CD1c-positive myeloid dendritic cell (primary cell): Measurements from ENCODE around the gene MTIF2.
"Not testable (repeated sequence)": the region's sequence is repeated elsewhere in the genome, so short reads cannot be mapped to it uniquely, and the experiment has no call there.

Experiments used
- DNase-seq: peaks from one replicate; pipeline ENCODE4 v3.0.0-alpha.2; 2016; ENCODE audit errors: extremely low spot score

MTIF2 gene, protein sequence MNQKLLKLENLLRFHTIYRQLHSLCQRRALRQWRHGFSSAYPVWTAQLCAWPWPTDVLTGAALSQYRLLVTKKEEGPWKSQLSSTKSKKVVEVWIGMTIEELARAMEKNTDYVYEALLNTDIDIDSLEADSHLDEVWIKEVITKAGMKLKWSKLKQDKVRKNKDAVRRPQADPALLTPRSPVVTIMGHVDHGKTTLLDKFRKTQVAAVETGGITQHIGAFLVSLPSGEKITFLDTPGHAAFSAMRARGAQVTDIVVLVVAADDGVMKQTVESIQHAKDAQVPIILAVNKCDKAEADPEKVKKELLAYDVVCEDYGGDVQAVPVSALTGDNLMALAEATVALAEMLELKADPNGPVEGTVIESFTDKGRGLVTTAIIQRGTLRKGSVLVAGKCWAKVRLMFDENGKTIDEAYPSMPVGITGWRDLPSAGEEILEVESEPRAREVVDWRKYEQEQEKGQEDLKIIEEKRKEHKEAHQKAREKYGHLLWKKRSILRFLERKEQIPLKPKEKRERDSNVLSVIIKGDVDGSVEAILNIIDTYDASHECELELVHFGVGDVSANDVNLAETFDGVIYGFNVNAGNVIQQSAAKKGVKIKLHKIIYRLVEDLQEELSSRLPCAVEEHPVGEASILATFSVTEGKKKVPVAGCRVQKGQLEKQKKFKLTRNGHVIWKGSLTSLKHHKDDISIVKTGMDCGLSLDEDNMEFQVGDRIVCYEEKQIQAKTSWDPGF

DNA sequence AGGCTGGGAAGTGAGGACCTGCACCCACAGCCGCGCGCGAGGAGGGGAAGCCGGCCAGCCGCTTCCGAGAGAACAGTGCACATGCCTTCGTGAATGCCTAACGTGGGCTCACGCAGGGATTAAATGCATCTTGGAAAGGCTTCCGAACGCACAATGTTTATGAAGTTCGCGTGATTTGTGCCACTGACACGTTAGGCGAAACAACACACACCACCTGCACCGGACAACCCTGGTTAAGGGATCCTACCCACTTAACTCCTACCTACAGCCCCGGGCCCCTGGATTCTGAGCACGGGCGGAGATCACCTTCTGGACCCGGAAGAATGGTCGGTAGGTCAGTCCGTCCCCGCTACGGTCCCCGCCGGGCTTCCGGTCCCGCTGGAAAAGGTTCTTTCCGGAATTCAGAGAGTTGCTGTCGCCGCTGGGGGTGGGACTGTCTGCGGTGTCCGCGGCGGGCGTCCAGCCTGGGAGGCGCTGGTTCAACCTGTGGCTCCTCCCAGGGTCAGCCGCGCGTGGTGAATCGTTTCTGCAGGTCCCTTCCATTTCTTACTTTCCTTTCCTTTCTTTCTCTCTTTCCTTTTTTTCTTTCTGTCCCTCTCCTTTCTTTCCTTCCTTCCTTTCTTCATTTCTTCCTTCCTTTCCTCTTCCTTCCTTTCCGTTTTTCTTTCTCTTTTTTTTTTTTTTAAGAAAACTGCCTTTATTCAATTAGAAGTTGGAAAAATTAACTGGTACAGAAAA lies at the start of gene MTIF2:
MTIF2 (minus strand) TSS at position 325 of the 738 bp plus-strand sequence. CDS start 5,373 bp downstream, outside the sequence.
- DNase-seq = peak; percentile 96

DNA sequence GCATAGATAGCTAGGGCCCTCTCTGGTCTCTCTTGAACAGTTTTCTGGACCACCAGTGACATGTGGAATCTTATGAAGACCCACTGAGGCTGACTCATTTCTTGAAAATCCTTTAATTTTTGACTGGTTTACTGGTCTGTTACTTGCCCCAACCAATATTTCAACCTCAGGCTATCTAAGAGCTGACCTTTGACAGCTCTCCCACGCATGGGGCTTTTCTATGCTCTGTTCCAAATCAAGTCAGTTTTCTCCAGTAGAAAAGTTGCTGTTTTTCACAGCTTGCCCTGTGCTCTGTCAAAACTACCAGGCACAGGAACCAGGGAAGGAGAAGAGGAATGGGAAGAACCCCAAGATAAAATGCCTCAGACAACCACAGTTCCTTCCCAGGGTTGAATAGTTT lies 46.0 kb upstream of the MTIF2 start:
- DNase-seq = no peak

DNA sequence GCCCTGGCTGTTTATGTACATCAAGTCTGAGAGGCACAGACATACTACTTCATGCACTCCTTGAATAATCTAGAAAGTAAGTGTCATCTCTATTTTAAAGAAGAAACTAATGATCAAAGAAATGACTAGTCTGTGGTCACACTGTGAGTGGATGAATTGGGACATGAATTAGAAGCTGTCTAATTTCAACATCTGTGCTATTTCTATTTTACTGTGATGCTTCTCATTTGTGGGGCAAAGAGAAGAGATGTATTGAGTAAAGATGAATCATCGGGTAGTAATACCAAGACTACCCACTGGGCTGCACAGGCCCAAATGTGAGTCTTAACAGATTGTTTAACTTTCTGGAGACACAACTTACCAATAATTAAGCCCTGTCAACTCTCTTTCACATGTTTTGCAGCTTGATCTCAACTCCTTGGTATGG lies 42.4 kb upstream of the MTIF2 start:
- peak; percentile 42 for DNase-seq

DNA sequence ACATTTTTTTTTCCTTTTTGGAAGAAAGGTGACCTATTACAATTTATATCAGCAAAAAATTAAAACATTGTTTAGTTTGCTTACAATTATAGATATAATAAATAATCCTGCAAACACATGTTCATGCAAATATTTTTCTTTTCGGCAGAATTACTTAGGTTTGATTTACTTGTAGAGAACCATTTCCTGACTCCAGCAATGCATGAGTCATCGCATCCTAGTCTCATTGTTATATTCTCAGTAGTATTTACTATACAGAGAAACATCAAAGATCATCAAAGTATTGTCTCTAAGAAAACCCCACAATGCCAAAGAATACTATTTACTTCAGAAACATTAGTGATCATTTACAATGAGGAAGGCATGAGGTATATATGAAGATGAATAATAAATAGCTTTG lies 40.4 kb upstream of the MTIF2 start:
- no peak for DNase-seq

DNA sequence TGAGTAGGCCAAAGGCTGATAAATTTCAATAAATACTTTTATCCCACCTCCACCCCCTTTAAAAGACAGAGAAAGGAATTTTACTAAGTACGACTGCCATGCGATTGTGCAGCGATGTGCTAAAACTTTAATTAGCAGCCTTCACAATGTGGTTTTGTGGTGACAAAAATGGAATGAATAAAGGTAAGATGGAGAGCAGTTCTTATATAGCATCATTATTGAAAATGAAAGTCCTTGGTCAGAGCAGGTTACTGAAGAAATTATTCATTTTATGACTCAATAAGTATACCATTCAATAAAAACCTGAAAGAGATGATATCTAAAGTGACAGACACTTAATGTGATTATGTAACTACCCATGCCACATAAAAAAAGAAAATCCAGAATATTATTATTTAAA lies 33.2 kb upstream of the MTIF2 start:
- DNase-seq = no peak

DNA sequence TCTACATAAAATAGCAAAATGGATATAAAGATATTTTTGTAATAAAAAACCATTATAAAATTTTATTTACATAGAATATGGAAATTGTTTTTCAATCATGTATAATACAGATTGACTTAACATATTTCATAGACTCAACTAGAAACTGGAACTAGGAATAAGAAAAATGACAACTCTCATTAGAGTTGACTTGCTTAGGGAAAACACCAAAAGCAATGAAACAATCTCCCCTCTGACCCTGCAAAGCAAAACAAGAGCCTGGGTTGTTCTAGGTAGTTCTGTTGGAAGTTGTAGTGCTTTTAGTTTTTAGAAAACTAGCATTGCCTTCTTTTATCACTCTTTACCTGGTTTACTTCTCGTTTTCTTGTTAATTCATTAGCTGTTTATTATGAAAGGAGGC lies 32.2 kb upstream of the MTIF2 start:
- no peak for DNase-seq

DNA sequence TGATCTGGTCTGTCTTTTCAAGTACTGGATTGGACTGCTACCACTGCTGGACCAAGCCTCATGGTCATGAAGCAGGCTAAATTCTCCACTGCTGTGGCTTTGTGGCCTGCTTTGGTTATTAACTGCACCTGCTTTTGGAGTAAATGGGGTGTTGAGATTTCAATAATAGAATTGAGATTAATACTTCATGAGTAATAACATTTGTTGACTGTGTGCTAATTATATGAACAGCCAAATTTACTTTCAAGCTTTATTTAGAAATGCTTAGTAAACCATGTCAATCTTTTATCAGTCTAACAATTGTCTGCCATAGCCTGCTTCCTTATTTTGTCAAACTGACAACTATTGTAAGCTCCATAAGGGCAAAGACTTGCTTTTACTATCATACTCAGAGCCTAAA lies 27.4 kb upstream of the MTIF2 start:
- no peak for DNase-seq

DNA sequence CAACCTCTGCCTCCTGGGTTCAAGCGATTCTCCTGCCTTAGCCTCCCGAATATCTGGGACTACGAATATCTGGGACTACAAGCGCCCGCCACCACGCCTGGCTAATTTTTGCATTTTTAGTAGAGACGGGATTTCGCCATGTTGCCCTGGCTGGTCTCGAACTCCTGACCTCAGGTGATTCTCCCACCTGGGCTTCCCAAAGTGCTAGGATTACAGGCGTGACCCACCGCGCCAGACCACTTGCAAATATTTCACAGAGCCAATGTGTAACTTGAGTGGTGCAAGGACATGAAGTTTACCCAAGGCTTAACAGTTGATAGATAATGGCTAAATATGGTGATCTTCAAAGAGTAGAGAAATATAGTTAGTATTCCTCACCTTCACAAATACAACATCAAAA lies 14.1 kb upstream of the MTIF2 start:
- DNase-seq = no peak

DNA sequence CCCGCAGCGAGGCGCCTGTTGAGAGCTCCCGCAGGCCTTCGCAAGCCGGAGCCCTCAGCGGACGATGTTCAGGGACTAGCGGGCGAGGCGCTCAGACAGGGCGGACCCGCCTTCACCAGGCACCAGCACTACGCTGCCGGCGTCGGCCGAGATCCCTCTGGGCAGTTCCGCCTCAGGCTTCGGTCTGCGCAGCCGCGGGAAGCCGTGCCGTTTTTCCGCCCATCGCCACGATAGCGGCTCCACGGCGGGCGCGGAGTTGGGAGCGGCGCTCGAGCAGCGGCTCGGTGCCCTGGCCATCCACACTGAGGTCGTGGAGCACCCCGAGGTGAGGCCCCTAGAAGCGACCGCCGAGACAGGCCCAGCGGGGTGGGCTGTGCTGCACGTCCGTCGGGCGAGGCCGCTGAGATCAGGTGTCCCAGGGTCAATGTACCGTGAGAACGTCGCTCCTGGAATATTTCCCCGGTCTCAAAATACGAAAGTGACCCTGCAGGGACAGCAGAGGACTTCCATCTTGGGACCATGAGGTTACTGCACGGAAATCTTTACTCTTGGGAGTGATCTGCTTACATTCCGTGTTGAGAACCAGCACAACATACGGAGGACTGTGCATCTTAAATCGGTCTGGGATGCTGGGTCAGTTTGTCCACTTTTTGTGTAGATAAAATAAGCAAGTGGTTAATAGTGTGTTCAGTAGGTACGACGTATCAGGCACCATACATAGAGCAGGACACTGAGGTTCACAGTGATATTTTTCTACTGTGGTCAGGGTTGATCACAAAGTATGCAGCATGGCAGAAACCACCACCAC lies 13.3 kb upstream of the MTIF2 start:
- peak; percentile 93 for DNase-seq

DNA sequence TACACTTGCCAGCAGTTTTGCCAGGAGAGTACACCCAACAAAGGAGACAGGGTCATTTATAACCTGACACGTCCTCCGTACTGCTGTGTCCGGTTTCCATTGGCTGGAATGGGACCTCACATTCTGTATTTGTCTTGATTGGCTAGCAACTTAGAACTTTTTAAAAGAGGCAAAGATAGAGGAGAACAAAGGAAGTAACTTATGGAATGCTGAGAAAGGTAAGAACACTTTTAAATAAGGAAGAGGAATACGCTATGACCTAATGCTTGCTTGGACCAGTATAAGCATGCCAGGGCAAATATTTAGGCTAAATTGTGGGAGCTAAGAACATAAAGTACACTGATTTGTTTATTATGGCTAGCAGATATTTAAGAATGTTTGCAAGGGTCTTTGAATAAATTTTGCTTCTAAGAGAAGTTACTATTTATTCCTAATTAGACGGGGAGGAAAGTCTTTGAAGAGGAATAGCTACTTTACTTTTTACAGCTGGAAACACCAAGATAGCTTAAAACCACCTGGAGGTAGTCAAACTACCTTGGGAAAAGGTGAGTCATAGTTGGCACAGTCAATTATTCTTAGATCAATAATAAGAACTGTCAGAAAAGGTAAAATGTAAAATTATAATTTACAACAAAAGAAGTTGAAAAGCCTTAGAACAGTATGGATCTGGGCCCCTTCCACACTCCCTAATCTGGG lies 12.0 kb upstream of the MTIF2 start:
- not testable (repeated sequence) for DNase-seq

DNA sequence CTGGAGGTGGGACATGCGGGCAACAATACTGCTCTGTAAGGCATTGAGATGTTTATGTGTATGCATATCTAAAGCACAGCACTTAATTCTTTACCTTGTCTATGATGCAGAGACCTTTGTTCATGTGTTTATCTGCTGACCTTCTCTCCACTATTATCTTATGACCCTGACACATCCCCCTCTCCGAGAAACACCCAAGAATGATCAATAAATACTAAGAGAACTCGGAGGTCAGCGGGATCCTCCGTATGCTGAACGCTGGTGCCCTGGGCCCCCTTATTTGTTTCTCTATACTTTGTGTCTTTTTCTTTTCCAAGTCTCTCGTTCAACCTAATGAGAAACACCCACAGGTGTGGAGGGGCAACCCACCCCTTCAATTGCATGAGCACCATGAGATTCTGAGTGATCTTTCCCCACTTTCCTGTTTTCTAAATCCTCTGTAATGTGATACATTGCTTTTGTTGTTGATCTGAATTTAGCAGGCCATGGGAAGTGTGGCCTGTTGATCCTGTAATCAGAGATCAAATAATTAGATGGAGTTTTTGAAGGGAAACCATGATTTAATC lies 10.9 kb upstream of the MTIF2 start:
- not testable (repeated sequence) for DNase-seq

DNA sequence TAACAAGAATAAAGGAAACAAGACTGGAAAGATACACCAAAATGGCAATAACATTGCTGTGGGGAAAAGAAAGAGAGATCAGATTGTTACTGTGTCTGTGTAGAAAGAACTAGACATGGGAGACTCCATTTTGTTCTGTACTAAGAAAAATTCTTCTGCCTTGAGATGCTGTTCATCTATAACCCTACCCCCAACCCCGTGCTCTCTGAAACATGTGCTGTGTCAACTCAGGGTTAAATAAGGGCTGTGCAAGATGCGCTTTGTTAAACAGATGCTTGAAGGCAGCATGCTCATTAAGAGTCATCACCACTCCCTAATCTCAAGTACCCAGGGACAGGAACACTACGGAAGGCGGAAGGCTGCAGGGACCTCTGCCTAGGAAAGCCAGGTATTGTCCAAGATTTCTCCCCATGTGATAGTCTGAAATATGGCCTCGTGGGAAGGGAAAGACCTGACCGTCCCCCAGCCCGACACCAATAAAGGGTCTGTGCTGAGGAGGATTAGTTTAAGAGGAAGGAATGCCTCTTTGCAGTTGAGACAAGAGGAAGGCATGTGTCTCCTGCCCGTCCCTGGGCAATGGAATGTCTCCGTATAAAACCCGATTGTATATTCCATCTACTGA lies 10.3 kb upstream of the MTIF2 start:
- DNase-seq = not testable (repeated sequence)

DNA sequence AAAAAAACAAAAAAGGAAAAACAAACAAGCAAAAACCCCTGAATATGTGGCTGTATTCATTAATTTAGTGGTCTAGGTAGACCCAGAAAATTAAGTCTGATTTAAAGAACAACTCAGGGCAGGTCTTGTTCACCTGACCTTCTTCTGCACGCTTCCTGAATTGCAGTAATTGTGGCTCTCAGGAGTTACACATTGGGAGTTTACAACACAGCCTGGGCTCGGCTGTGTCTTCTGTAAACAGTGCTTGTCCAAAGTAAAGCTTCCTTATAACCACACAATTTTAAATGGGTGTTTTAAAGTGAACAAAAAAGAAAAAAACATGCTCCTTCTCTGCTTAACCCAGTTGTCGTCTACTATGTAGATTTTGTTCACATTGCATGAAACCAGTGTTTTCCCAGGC lies 8.3 kb upstream of the MTIF2 start:
- DNase-seq = no peak

DNA sequence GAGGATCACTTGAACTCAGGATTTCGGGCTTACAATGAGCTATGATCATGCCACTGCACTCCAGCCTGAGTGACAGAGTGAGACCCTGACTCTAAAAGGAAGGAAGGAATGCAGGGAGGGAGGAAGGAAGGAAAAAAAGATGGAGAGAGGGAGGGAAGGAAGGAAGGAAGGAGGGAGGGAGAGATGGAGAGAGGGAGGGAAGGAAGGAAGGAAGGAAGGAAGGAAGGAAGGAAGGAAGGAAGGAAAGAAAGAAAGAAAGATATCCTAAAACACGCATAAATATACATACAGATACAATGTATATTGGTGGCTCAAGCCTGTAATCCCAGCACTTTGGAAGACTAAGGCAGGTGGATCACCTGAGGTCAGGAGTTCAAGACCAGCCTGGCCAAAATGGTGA lies 5.3 kb upstream of the MTIF2 start:
- DNase-seq = not testable (repeated sequence)

DNA sequence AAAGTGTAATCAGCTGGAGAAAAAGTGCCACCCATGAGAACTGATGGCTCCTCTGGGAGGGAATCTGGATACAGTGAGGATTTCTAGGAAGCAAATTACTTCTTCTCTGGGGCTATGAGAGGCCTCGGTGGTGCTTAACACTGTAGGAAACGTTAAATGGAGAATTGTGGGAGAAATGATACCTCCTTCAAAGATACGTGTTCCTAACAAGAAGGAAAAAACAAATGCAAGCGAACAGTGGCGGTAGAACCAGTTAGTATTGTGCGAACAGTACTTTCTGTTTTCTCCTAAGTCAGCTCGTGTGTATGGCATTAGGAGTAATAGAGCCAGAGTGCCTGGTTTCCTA lies 587 bp upstream of the MTIF2 start:
- DNase-seq = no peak

DNA sequence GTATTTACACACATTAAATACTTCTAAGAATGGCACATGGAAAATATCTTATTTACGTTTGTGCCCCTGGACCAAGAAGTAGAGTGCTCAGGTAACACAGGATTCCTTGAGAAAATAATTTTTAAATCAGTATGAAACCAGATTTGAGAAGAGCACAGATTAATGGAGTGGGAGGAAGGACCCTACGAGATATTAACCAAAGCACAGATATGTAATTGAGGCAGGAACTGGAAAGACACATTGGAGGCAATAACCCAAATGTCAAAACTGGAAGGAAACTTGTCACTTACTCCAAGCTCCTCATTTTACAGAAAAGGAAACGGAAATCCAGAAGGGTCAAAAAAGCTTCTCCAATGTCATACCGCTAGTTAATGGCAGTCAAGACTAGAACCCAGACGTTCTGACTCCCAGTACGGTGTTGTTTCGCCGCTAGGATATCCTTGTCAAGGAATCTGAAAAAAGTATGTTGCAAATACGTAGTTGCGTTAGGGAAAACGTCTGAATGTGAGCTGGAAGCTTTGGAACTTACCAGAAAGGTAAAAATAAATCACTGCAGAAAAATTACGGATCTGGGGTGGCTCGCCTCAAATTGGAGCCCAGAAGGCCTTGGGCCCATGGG lies 634 bp downstream of the MTIF2 start:
- DNase-seq = peak; percentile 30

DNA sequence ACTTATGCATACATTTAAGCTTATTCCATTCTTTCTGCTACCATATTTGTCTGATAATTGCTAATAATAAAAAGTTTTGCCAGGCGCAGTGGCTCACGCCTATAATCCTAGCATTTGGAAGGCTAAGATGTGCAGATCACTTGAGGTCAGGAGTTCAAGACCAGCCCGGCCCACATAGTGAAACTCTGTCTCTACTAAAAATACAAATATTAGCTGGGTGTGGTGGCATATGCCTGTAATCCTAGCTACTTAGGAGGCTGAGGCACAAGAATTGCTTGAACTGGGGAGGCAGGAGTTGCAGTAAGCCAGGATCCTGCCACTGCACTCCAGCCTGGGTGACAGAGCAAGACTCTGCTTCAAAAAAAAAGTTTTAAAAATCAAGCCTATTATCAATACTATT lies 9.4 kb downstream of the MTIF2 start:
- not testable (repeated sequence) for DNase-seq

DNA sequence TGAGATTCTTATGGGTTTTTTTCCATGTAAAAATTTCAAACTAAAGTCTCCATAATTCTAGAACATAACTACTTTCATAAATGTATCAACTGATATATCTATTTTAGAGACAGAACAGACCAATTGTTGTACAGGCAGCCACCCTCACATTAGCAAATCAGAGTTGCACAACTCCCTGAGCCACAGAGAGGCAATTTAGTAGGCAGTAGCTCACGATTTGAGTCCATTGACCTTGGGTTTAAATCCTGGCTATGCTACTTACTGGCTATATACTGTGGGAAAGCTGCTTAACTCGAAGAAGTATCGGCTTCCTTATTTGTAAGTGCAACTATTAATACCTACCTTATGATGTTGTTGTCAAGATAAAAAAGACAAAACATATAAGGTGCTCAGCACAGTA lies 16.2 kb downstream of the MTIF2 start:
- no peak for DNase-seq

DNA sequence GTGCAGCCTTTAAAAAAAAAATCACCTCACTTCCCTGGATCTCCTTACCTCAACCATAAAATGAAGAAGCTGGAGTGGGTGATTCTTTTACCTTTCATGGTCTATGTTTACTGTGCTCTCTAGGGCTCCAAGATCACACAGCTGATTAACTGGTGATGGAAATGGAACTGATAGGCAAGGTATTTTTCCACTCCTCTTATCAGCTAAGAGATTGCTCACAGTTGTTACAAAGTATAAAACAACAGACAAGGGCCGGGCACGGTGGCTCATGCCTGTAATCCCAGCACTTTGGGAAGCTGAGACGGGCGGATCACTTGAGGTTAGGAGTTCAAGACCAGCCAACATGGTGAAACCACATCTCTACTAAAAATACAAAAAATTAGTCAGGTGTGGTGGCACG lies 22.0 kb downstream of the MTIF2 start:
- DNase-seq = no peak

DNA sequence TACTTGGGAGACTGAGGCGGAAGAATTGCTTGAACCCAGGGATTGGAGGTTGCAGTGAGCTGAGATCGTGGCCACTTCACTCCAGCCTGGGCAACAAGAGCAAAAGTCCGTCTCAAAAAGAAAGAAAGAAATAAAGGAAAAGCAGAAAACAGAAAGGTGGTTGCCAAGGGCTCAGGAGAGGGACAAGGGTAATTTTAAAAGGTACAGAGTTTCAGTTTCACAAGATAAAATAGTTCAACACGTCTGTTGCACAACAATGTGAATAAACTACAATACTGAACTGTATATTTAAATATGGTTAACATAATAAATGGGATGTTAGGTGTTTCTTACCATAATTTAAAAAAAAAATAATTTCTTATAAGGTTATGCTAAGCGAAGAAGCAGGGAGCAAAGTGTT lies 23.6 kb downstream of the MTIF2 start:
- no peak for DNase-seq
